D341Med (cell line): ENCODE measurements around the gene SLC25A33.
A peak's percentile ranks its signal among the peaks of the same experiment; 100 is the strongest.

Source experiments
- DNase-seq: peaks from one replicate; pipeline ENCODE4 v3.0.0; 2012; ENCODE audit warnings: low spot score

Gene SLC25A33

GRCh38 chr1:9601942-9602793 is 62.9 kb downstream of the SLC25A33 start:
- no peak for DNase-seq

GRCh38 chr1:9602794-9603167 is 63.5 kb downstream of the SLC25A33 start:
- DNase-seq, result no peak

GRCh38 chr1:9603307-9603706 is 64.0 kb downstream of the SLC25A33 start:
- no peak for DNase-seq

- no peak for DNase-seq
These were observed 64.8 kb downstream of the SLC25A33 start for GRCh38 chr1:9603766-9604753.

GRCh38 chr1:9604836-9605235 is 65.6 kb downstream of the SLC25A33 start:
- DNase-seq, result no peak

GRCh38 chr1:9605946-9606455 is 66.7 kb downstream of the SLC25A33 start:
- DNase-seq, result no peak

- no peak for DNase-seq
These were observed 67.2 kb downstream of the SLC25A33 start for GRCh38 chr1:9606458-9606857.

GRCh38 chr1:9606948-9607347 is 67.7 kb downstream of the SLC25A33 start:
- DNase-seq, result no peak

- no peak for DNase-seq
These were observed 68.1 kb downstream of the SLC25A33 start for GRCh38 chr1:9607352-9607751.

GRCh38 chr1:9609998-9610397 is 70.7 kb downstream of the SLC25A33 start:
- DNase-seq, result no peak

GRCh38 chr1:9610548-9610947 is 71.3 kb downstream of the SLC25A33 start:
- no peak for DNase-seq

GRCh38 chr1:9611716-9612115 is 72.5 kb downstream of the SLC25A33 start:
- DNase-seq, result no peak

- DNase-seq, result no peak
These were observed 73.0 kb downstream of the SLC25A33 start for GRCh38 chr1:9612162-9612845.

- DNase-seq, result no peak
These were observed 73.8 kb downstream of the SLC25A33 start for GRCh38 chr1:9612871-9613624.

GRCh38 chr1:9613625-9614299 is 74.5 kb downstream of the SLC25A33 start:
- no peak for DNase-seq

- DNase-seq, result peak; percentile 71
These were observed 76.2 kb downstream of the SLC25A33 start for GRCh38 chr1:9615316-9616063.

- DNase-seq, result no peak
These were observed 79.8 kb downstream of the SLC25A33 start for GRCh38 chr1:9618909-9619679.

- no peak for DNase-seq
These were observed 81.8 kb downstream of the SLC25A33 start for GRCh38 chr1:9621032-9621431.

- DNase-seq, result no peak
These were observed 84.8 kb downstream of the SLC25A33 start for GRCh38 chr1:9624081-9624480.
